ENCODE measurements around the gene KRT6C. TPM values are rescaled to one million over a fixed set of nuclear protein-coding genes. Genes with fewer than 3 reads are reported as not detected.
"Not testable (repeated sequence)": the region's sequence is repeated elsewhere in the genome, so short reads cannot be mapped to it uniquely, and the experiment has no call there.

The KRT6C gene
- total RNA-seq, 2 experiments from 2014 or later, result not detected

DNA sequence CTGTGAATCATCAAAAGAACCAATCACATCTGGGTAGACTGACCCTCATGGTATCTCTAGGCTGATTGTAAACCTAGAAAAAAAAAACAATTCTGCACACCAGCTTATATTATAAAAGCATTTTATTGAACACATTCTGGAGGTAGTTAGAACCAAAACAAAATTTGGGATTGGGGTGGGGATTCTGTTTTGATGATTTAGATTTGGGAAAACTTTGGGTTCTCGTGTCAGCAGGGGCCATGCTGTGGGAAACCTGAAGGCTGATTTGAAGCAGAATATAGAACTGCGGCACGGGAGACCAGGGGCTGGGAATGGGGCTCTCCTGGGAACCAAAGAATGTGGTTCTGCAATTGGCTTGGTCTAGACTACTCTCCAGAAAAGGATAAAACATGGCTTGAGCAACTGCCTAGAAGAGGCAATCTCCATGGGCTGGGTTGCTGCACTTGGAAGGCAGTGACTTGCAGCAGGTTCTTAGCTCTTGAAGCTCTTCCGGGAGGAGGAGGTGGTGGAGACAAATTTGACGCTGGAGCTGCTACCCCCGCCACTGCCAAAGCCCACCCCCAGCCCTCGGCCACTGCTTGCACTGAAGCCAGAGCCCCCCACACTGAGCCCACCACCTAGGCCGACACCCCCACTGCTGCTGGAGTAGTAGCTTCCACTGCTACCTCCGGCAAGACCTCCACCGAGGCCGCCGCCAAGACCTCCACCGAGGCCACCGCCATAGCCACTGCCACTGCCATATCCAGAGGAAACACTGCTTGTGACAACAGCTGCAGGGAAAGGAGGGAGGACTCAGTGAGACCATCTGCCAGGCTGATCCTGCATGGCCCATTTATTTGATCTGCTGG is 41.1 kb upstream of the KRT6C start:
- POLR2A ChIA-PET, result no interaction called here
- Mint-ChIP-seq H3K9me3 (no peaks in the 10 kb centered on the region), H3K4me1 (no peaks in the 10 kb centered on the region), H3K4me3 (no peak overlapping the region), H3K36me3 (peaks cover 1% of the 10 kb centered on the region), H3K27ac (no peak overlapping the region), H3K27me3 (peaks cover 16% of the 10 kb centered on the region)
- no peak for DNase-seq
- no peak for ATAC-seq (ENCODE audit: low read depth)

DNA sequence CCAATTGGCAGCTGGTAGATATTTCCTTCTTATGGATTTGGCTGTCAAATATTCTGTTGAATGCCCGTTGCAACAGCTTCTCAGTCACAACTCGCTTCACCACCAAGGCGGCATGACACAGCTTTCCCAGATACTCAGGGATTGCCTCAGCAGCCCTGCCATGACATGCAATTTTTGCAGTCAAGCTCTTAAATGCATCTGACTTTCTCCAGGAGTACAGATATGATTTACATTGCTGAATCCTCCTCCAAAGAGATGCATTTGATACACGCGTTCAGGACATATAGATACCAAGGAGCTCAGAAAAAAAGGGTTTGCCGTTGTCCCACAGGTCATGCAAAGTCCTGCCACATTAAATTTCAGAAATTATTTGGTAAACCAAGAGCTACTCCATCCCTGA is 40.1 kb upstream of the KRT6C start:
- H3K36me3 Mint-ChIP-seq, result peaks cover 1% of the 10 kb centered on the region
- no peaks in the 10 kb centered on the region for H3K4me1 Mint-ChIP-seq
- H3K9me3 Mint-ChIP-seq, result no peaks in the 10 kb centered on the region
- H3K27me3 Mint-ChIP-seq, result peaks cover 12% of the 10 kb centered on the region
- POLR2A ChIA-PET, result no interaction called here
- H3K27ac Mint-ChIP-seq, result no peak overlapping the region
- DNase-seq, result no peak
- no peak overlapping the region for H3K4me3 Mint-ChIP-seq
- ATAC-seq (ENCODE audit: low read depth), result no peak

DNA sequence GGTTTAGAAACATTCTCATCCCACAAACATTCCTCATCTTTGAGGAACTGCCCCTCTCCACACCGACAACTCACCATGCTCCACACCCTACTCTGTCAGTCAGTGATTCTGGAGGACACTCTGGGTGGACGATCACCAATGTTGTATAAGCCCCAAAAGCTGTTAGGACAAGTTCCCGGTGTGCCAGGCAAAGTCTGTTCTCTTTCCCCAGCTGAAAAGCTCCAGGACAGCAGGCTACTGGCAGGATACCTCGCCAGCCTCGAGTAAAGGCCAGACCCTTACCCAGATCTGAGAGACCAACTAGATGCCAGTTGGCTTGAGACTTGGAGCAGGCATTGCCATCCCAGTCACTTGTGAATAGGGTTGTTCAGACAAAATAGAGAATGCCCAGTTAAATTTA is 34.6 kb upstream of the KRT6C start:
- H3K4me3 Mint-ChIP-seq, result no peak overlapping the region
- DNase-seq (no peak), ATAC-seq (ENCODE audit: low read depth) (no peak)
- no peaks in the 10 kb centered on the region for H3K4me1 Mint-ChIP-seq
- no peaks in the 10 kb centered on the region for H3K9me3 Mint-ChIP-seq
- peaks cover 38% of the 10 kb centered on the region for H3K27me3 Mint-ChIP-seq
- H3K36me3 Mint-ChIP-seq, result peaks cover 1% of the 10 kb centered on the region
- H3K27ac Mint-ChIP-seq, result no peak overlapping the region
- POLR2A ChIA-PET, result no interaction called here

DNA sequence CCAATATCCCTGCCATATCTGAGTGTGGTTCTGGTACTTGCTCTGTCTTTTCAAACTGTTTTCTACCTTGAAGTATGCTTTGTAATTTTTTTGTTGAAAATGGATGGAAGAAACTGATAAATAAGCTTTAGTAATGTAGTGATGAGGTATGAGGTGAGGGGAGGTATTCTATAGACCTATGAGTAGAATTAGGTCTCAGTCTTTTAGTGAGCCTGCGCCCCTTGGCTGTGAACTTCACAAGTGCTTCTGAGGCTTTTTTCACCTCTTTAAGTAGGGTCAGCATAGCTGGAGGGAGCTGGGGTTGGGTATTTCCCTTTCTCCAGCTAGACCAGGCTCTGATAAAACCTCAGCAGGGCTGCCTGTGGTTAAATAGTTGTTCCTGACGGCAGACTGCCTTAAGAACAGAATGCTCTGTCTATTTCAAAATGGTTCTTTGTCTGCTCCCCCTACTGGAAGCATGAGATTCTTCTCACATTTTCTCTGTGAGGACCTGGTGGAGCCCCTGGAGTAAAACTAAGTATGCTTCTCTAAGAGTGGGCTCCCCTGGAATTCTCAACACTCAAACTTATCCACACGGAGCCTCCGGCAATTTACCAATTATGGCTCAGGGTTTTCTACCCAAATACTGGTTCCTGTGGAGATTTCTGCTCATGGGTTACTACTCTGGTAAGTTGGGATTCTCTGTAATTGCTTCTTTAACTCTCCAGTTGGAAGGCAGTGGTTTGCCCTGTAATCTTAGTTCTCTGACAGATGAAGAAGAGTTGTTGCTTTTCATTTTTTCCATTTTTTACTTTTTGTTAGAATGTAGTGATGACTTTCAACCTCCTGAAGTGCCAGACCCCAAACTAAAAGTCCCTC is 33.5 kb upstream of the KRT6C start:
- peaks cover 40% of the 10 kb centered on the region for H3K27me3 Mint-ChIP-seq
- peaks cover 1% of the 10 kb centered on the region for H3K36me3 Mint-ChIP-seq
- ATAC-seq (ENCODE audit: low read depth), result peak; percentile 63
- POLR2A ChIA-PET, result no interaction called here
- H3K4me1 Mint-ChIP-seq, result no peaks in the 10 kb centered on the region
- DNase-seq, result no peak
- no peak overlapping the region for H3K4me3 Mint-ChIP-seq
- no peak overlapping the region for H3K27ac Mint-ChIP-seq
- H3K9me3 Mint-ChIP-seq, result no peaks in the 10 kb centered on the region

DNA sequence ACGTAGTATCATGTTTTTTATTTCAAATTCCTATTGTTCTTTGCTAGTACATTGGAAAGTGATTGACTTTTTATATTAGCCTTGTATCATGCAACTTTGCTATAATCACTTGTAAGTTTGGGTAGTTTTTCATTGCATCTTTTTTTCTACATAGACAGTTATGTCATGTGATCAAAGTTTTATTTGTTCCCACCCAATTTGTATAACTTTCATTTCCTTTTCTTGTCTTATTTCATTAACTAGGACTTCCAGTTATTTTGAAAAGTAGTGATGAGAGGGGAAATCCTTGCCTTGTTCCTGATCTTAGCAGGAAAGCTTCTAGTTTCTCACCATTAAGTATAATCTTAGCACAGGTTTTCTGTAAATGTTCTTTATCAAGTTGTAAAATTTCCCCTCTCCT is 29.3 kb upstream of the KRT6C start:
- Mint-ChIP-seq H3K9me3 (no peaks in the 10 kb centered on the region), H3K27me3 (peaks cover 47% of the 10 kb centered on the region), H3K4me1 (no peaks in the 10 kb centered on the region), H3K36me3 (no peaks in the 10 kb centered on the region), H3K4me3 (no peak overlapping the region), H3K27ac (no peak overlapping the region)
- POLR2A ChIA-PET, result no interaction called here
- DNase-seq, result no peak
- ATAC-seq (ENCODE audit: low read depth), result no peak

DNA sequence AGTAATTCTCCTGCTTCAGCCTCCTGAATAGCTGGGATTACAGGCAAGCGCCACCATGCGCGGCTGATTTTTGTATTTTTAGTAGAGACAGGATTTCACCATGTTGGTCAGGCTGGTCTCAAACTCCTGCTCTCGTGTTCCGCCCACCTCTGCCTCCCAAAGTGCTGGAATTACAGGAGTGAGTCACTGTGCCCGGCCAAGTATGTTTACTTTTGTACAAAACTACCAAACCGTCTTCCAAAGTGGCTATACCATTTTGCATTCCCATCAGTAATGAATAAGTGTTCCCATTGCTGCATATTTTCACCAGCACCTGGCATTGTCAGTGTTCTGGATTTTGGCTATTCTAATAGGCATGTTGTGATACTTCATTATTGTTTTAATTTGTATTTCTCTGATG is 27.9 kb upstream of the KRT6C start:
- Mint-ChIP-seq H3K9me3 (no peaks in the 10 kb centered on the region), H3K27me3 (peaks cover 44% of the 10 kb centered on the region), H3K4me3 (no peak overlapping the region), H3K27ac (no peak overlapping the region), H3K4me1 (no peaks in the 10 kb centered on the region), H3K36me3 (no peaks in the 10 kb centered on the region)
- DNase-seq (no peak), ATAC-seq (ENCODE audit: low read depth) (no peak)
- POLR2A ChIA-PET, result no interaction called here

DNA sequence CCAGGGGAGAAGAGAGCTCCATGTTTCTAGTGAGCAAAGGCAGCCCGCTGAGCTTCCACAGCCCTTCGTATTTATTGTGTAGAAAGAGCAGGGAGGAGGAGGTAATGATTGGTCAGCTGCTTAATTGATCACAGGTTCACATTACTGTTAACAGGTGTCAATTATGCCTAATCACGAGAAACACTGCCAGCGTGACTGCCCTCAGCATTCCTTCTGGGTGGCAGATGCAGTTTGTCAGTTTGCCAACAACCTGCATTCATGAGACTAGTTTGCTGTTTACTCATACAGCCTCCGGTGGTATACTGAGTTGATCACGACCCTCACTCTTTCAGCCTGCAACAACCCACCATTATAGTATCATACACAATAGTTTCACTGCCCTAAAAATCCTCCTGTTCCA is 27.0 kb upstream of the KRT6C start:
- H3K27me3 Mint-ChIP-seq, result peaks cover 36% of the 10 kb centered on the region
- H3K4me3 Mint-ChIP-seq; H3K36me3 Mint-ChIP-seq; H3K9me3 Mint-ChIP-seq; POLR2A ChIA-PET; ATAC-seq (ENCODE audit: low read depth); H3K4me1 Mint-ChIP-seq; DNase-seq; H3K27ac Mint-ChIP-seq: not testable (repeated sequence)

DNA sequence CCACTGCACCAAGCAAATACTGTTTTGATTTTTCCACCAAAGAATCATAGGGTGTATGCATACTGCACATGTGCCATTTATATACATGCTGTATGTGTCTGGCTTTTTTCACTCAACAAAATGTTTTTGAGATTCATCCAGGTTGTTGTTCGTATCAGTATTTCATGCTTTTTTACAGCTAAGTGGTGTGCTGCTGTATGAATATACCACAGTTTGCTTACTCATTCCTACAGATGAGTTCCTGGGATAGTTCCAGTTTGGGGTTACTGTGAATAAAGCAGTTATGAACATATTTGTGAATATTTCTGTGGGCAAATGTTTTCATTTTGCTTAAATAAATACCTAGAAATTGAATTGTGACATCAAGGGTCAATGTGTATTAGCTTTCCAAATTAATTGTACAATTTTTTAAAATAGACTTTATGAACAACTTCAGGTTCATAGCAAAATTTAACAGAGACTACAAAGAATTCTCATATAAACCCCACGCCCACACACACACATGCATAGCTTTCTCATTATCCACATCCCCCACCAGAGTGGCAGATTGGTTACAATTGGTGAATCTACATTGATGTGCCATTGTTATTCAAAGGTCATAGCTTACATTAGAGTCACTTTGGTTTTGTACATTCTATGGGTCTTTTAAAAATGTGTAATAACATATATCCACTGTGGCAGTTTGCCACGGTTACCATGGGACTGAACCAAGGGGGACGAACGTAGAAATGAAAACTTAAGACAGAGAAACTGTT is 26.4 kb upstream of the KRT6C start:
- Mint-ChIP-seq H3K27ac (no peak overlapping the region), H3K4me1 (peaks cover 5% of the 10 kb centered on the region), H3K36me3 (no peaks in the 10 kb centered on the region), H3K4me3 (no peak overlapping the region), H3K27me3 (peaks cover 33% of the 10 kb centered on the region), H3K9me3 (no peaks in the 10 kb centered on the region)
- no peak for DNase-seq
- POLR2A ChIA-PET, result no interaction called here
- no peak for ATAC-seq (ENCODE audit: low read depth)

DNA sequence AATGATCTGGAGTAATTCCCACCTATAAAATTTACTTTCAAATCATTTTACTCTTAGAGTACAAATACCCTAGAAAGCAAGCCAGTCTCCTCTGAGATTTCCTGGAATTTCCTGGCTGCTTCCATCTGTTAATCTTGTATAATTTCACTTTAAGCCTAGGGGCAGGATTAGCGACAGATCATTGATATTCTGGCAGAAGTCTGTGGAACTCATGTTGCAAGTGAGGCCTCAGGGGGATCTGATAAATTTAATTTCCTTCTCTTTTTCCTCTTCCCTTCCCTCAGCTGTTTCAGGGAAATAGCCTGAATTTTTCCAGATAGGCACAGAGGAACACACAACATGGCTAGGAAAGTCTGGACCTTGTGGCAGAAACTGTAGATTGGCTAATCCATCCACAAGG is 25.3 kb upstream of the KRT6C start:
- Mint-ChIP-seq H3K27me3 (peaks cover 33% of the 10 kb centered on the region), H3K27ac (no peak overlapping the region), H3K36me3 (no peaks in the 10 kb centered on the region), H3K4me1 (peaks cover 5% of the 10 kb centered on the region), H3K9me3 (no peaks in the 10 kb centered on the region), H3K4me3 (no peak overlapping the region)
- no peak for DNase-seq
- POLR2A ChIA-PET, result no interaction called here
- no peak for ATAC-seq (ENCODE audit: low read depth)

DNA sequence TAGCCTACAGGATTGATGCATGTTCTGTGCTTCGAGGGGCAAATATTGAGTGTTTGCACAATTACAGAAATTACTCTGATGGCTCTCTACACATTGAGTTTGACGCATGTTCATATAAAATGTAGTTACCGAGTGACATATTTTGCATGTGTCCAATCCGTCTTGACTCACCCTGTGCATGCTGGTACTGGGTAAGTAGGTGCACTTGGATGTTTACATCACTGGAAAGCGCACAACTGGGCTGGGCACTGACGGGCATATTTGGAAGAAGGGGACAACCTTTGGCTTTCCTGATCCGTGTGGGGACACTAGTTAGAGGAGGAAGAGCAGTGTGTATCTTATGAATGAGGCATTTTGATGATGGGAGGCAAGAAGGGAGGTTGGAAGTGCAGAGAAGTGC is 24.4 kb upstream of the KRT6C start:
- POLR2A ChIA-PET, result no interaction called here
- peaks cover 5% of the 10 kb centered on the region for H3K4me1 Mint-ChIP-seq
- H3K27ac Mint-ChIP-seq, result no peak overlapping the region
- DNase-seq (no peak), ATAC-seq (ENCODE audit: low read depth) (no peak)
- peaks cover 29% of the 10 kb centered on the region for H3K27me3 Mint-ChIP-seq
- no peaks in the 10 kb centered on the region for H3K36me3 Mint-ChIP-seq
- no peak overlapping the region for H3K4me3 Mint-ChIP-seq
- H3K9me3 Mint-ChIP-seq, result no peaks in the 10 kb centered on the region

DNA sequence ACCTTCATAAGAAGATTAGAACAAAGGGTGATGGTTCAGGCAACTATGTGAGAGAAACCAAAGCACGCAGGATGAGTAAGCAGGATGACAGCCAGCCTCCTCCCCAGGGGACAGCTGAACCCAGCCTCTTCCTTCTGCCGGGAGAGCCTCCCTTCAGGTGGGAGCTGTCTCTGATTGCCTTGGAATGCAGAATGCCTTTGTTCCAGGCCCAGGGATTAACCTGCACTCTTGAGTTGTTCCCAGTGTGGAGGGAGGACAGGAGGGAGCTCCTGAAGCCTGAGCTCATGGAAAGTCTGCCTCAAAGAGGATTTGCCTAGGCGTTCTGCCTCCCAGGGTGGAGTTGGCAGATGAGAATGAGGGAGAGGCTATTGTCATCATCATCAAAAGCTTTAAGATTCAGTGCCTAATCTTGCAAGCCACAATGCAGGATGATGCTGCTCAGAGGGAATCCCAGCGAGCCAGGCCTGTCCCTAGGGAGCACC is 23.0 kb upstream of the KRT6C start:
- no peaks in the 10 kb centered on the region for H3K9me3 Mint-ChIP-seq
- POLR2A ChIA-PET, result no interaction called here
- H3K27ac Mint-ChIP-seq, result no peak overlapping the region
- H3K4me3 Mint-ChIP-seq, result no peak overlapping the region
- ATAC-seq (ENCODE audit: low read depth), result no peak
- peaks cover 5% of the 10 kb centered on the region for H3K4me1 Mint-ChIP-seq
- H3K27me3 Mint-ChIP-seq, result peaks cover 21% of the 10 kb centered on the region
- H3K36me3 Mint-ChIP-seq, result no peaks in the 10 kb centered on the region
- no peak for DNase-seq

DNA sequence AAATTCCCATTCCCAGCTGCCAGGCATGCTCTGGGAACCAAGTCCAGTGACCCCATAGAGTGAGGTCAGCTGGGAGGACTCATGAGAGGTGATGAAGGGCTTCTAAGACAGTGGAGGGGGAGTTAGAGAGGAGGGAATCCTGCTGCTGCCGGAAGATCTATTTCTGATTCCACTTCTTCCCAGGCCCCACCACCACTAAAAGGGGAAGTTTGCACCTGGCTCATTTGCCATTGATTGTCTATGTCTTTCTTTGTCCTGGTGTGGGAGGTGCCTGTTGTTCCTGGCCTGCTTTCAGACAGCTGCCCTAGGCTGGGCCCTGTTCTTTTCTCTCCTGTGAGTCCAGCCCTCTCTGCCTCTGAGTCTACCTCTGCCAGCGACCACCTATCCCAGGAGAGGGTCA is 22.4 kb upstream of the KRT6C start:
- Mint-ChIP-seq H3K27ac (no peak overlapping the region), H3K9me3 (no peaks in the 10 kb centered on the region), H3K27me3 (peaks cover 24% of the 10 kb centered on the region), H3K36me3 (no peaks in the 10 kb centered on the region), H3K4me1 (peaks cover 5% of the 10 kb centered on the region), H3K4me3 (no peak overlapping the region)
- no peak for ATAC-seq (ENCODE audit: low read depth)
- DNase-seq, result no peak
- POLR2A ChIA-PET, result no interaction called here

DNA sequence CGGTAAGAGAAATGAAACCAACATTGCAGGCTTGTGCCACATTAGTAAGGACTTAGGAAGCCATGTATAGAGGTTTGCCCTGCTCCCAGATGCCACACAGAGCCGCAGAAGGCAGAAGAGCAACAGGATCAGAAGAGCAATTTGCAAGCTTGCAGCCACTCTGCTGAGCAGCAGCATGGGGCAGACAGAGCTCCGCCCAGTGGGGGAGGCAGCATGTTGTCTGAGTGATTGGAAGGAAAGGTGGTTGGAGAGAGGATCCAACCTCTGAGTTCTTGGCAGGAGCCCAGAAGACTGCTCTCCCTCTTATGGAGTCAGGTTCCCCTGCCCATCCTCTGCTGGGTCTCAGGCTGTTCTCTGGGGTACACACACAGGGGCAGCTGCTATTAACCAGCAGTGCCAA is 21.8 kb upstream of the KRT6C start:
- Mint-ChIP-seq H3K27ac (no peak overlapping the region), H3K4me3 (no peak overlapping the region)
- POLR2A ChIA-PET, result no interaction called here

More for the DNA sequence above, 21.8 kb upstream of the KRT6C start:
- H3K4me1 Mint-ChIP-seq, result peaks cover 5% of the 10 kb centered on the region
- H3K27me3 Mint-ChIP-seq, result peaks cover 21% of the 10 kb centered on the region
- DNase-seq, result no peak
- no peaks in the 10 kb centered on the region for H3K9me3 Mint-ChIP-seq
- ATAC-seq (ENCODE audit: low read depth), result no peak
- H3K36me3 Mint-ChIP-seq, result no peaks in the 10 kb centered on the region
